Esophagus squamous epithelium (tissue), 4 donors: ENCODE measurements around the gene PKP2.

Source experiments
- POLR2A ChIP-seq, 4 donors: fragments of 450-650 bp; IDR thresholded peaks; one replicate each; pipeline ENCODE4 v1.6.1; 2017; ENCODE audit warnings: antibody characterized with exemption in 4 of 4, mild to moderate bottlenecking in 4 of 4, moderate library complexity in 3 of 4
- TF ChIP-seq, protein P1 (sequence below), 6 experiments: fragments of 450-650 bp in 4 of 6; fragments of 200-600 bp in 2 of 6; sonication (generic) in 2 of 6; IDR thresholded peaks; one replicate each; pipeline ENCODE4 v1.5.1; 2016 to 2019; ENCODE audit warnings: antibody characterized with exemption in 6 of 6, mild to moderate bottlenecking in 4 of 6, moderate library complexity in 4 of 6

- TF ChIP-seq, protein P1, sequence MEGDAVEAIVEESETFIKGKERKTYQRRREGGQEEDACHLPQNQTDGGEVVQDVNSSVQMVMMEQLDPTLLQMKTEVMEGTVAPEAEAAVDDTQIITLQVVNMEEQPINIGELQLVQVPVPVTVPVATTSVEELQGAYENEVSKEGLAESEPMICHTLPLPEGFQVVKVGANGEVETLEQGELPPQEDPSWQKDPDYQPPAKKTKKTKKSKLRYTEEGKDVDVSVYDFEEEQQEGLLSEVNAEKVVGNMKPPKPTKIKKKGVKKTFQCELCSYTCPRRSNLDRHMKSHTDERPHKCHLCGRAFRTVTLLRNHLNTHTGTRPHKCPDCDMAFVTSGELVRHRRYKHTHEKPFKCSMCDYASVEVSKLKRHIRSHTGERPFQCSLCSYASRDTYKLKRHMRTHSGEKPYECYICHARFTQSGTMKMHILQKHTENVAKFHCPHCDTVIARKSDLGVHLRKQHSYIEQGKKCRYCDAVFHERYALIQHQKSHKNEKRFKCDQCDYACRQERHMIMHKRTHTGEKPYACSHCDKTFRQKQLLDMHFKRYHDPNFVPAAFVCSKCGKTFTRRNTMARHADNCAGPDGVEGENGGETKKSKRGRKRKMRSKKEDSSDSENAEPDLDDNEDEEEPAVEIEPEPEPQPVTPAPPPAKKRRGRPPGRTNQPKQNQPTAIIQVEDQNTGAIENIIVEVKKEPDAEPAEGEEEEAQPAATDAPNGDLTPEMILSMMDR (IDR thresholded peaks at IDR 0.05): no peak
- no peak for TF ChIP-seq POLR2A (IDR thresholded peaks at IDR 0.05)
These were observed 37.2 kb downstream of the PKP2 start for GRCh38 chr12:32859389-32859788.
